ENCODE results near the gene LYL1.

LYL1 gene

GRCh38 chr19:13103581-13104359 lies 1.1 kb upstream of the LYL1 start:
- Histone ChIP-seq H3K4me3 (ENCODE audit: low read length) (peak overlapping the region; percentile 86), H3F3A (ENCODE audit: control insufficient read depth, insufficient read depth) (peaks cover 40% of the 10 kb centered on the region), H3K4me1 (ENCODE audit: control insufficient read depth, low read length) (peaks cover 64% of the 10 kb centered on the region), H3K27ac (ENCODE audit: low read depth, low read length) (peak overlapping the region; percentile 99), H3K9me3 (ENCODE audit: control insufficient read depth, insufficient read depth, low read length) (no peaks in the 10 kb centered on the region), H3K27me3 (ENCODE audit: control insufficient read depth, low read length) (no peaks in the 10 kb centered on the region), H3K9me2 (replicated peaks; ENCODE audit: control insufficient read depth, low read length) (no peaks in the 10 kb centered on the region), H3K4me2 (ENCODE audit: low read length) (peak overlapping the region; percentile 100), H3K79me2 (ENCODE audit: control insufficient read depth, low read length) (peaks cover 51% of the 10 kb centered on the region), H4K20me1 (ENCODE audit: control insufficient read depth, insufficient read depth, low read depth, low read length) (no peaks in the 10 kb centered on the region; the same call in 1 of the 2 replicates), H3K36me3 (ENCODE audit: control insufficient read depth, low read length) (peaks cover 49% of the 10 kb centered on the region)
- no peak for TF ChIP-seq EZH2phosphoT487 (IDR thresholded peaks at IDR 0.05; ENCODE audit: borderline replicate concordance, low read length)
- TF ChIP-seq, protein P1, sequence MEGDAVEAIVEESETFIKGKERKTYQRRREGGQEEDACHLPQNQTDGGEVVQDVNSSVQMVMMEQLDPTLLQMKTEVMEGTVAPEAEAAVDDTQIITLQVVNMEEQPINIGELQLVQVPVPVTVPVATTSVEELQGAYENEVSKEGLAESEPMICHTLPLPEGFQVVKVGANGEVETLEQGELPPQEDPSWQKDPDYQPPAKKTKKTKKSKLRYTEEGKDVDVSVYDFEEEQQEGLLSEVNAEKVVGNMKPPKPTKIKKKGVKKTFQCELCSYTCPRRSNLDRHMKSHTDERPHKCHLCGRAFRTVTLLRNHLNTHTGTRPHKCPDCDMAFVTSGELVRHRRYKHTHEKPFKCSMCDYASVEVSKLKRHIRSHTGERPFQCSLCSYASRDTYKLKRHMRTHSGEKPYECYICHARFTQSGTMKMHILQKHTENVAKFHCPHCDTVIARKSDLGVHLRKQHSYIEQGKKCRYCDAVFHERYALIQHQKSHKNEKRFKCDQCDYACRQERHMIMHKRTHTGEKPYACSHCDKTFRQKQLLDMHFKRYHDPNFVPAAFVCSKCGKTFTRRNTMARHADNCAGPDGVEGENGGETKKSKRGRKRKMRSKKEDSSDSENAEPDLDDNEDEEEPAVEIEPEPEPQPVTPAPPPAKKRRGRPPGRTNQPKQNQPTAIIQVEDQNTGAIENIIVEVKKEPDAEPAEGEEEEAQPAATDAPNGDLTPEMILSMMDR (IDR thresholded peaks at IDR 0.05; ENCODE audit: low read depth, low read length, poor library complexity, severe bottlenecking): no peak

GRCh38 chr19:13102416-13102665 lies 317 bp downstream of the LYL1 start:
- peak overlapping the region; percentile 99 for H3K27ac ChIP-seq (ENCODE audit: low read depth, low read length)
- H3K79me2 ChIP-seq (ENCODE audit: control insufficient read depth, low read length): peaks cover 59% of the 10 kb centered on the region
- peak overlapping the region; percentile 86 for H3K4me3 ChIP-seq (ENCODE audit: low read length)

DNA sequence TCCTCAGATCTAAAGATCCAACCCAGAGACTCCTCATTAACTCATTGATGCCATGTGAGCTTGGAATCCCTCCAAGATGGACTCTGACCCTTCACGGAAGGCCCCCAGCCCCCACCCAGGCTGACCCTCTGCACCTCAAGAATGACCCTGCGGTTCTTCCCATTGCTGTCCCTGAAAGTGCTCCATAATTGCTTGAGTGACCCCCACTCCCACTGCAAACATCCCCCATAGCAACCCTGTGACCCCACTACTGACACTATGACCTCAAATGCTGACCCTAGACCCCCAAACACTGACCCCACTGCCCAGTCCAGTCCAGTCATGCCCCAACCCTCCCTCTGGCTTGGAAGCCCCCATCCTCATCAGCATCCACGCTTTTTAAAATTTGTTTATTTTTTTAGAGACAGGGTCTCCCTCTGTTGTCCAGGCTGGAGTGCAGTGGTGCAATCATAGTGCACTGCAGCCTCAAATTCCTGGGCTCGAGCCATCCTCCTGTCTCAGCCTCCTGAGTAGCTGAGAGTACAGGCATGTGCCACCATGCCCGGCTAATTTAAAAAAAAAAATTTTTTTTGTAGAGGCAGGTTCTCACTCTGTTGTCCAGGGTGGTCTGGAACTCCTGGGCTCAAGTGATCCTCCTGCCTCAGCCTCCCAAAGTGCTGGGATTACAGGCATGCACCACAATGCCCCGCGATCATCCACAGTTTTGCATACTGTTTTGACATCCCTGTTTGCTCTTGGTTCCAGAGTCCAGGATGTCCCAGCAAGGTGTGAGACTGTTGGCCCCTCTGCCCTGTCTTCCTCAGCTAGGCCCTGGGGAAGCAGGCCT lies 855 bp downstream of the LYL1 start:
- peaks cover 46% of the 10 kb centered on the region for H3F3A ChIP-seq (ENCODE audit: control insufficient read depth, insufficient read depth)
- peak overlapping the region; percentile 86 for H3K4me3 ChIP-seq (ENCODE audit: low read length)
- peak overlapping the region; percentile 100 for H3K4me2 ChIP-seq (ENCODE audit: low read length)
- no peaks in the 10 kb centered on the region; the same call in 1 of the 2 replicates for H4K20me1 ChIP-seq (ENCODE audit: control insufficient read depth, insufficient read depth, low read depth, low read length)
- peak overlapping the region; percentile 99 for H3K27ac ChIP-seq (ENCODE audit: low read depth, low read length)
- H3K9me2 ChIP-seq (replicated peaks; ENCODE audit: control insufficient read depth, low read length): no peaks in the 10 kb centered on the region
- H3K36me3 ChIP-seq (ENCODE audit: control insufficient read depth, low read length): peaks cover 46% of the 10 kb centered on the region
- TF ChIP-seq EZH2phosphoT487 (IDR thresholded peaks at IDR 0.05; ENCODE audit: borderline replicate concordance, low read length): no peak
- TF ChIP-seq, protein P1 (IDR thresholded peaks at IDR 0.05; ENCODE audit: low read depth, low read length, poor library complexity, severe bottlenecking): peak; percentile 46
- H3K9me3 ChIP-seq (ENCODE audit: control insufficient read depth, insufficient read depth, low read length): no peaks in the 10 kb centered on the region
- peaks cover 64% of the 10 kb centered on the region for H3K79me2 ChIP-seq (ENCODE audit: control insufficient read depth, low read length)
- H3K4me1 ChIP-seq (ENCODE audit: control insufficient read depth, low read length): peaks cover 81% of the 10 kb centered on the region
- H3K27me3 ChIP-seq (ENCODE audit: control insufficient read depth, low read length): no peaks in the 10 kb centered on the region

More at GRCh38 chr19:13102416-13102665, 317 bp downstream of the LYL1 start:
- Histone ChIP-seq H3K4me2 (ENCODE audit: low read length) (peak overlapping the region; percentile 100), H3K9me2 (replicated peaks; ENCODE audit: control insufficient read depth, low read length) (no peaks in the 10 kb centered on the region), H3K9me3 (ENCODE audit: control insufficient read depth, insufficient read depth, low read length) (no peaks in the 10 kb centered on the region), H3K36me3 (ENCODE audit: control insufficient read depth, low read length) (peaks cover 48% of the 10 kb centered on the region), H3K27me3 (ENCODE audit: control insufficient read depth, low read length) (no peaks in the 10 kb centered on the region), H3F3A (ENCODE audit: control insufficient read depth, insufficient read depth) (peaks cover 41% of the 10 kb centered on the region), H4K20me1 (ENCODE audit: control insufficient read depth, insufficient read depth, low read depth, low read length) (no peaks in the 10 kb centered on the region; the same call in 1 of the 2 replicates), H3K4me1 (ENCODE audit: control insufficient read depth, low read length) (peaks cover 75% of the 10 kb centered on the region)
- TF ChIP-seq EZH2phosphoT487 (IDR thresholded peaks at IDR 0.05; ENCODE audit: borderline replicate concordance, low read length): no peak
- TF ChIP-seq, protein P1 (IDR thresholded peaks at IDR 0.05; ENCODE audit: low read depth, low read length, poor library complexity, severe bottlenecking): no peak

Data from DOHH2 (cell line).